NCI-H524 (cell line): ENCODE results near the gene RNASEH1.
"Not testable (repeated sequence)": the region's sequence is repeated elsewhere in the genome, so short reads cannot be mapped to it uniquely, and the experiment has no call there.

Experiments
- DNase-seq, 2 experiments: peaks; one replicate each; lab custom pipeline; 2025; lab: John Stamatoyannopoulos, UW

RNASEH1 gene

GRCh38 chr2:3518496-3519254, 39.5 kb downstream of the RNASEH1 start:
- DNase-seq: peak; percentile 97 to 100

- DNase-seq: no peak
Measured at GRCh38 chr2:3517948-3518495, 40.1 kb downstream of the RNASEH1 start.

- no peak for DNase-seq
Measured at GRCh38 chr2:3516831-3517230, 41.3 kb downstream of the RNASEH1 start.

DNA sequence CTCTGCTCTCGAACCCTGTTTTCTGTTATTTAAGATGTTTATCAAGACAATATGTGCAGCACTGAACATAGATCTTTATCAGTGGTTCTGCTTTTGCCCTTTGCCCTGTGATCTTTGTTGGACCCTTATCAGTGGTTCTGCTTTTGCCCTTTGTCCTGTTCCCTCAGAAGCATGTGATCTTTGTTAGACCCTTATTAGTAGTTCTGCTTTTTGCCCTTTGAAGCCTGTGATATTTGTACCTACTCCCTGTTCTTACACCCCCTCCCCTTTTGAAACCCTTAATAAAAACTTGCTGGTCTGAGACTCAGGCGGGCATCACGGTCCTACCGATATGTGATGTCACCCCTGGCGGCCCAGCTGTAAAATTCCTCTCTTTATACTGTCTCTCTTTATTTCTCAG, 42.7 kb downstream of the RNASEH1 start:
- DNase-seq: not testable (repeated sequence)

GRCh38 chr2:3513026-3513810, 44.9 kb downstream of the RNASEH1 start:
- DNase-seq: no peak

- no peak for DNase-seq
Measured at GRCh38 chr2:3512086-3512485, 46.0 kb downstream of the RNASEH1 start.

- DNase-seq: peak; percentile 18 to 65
Measured at GRCh38 chr2:3505771-3506170, 52.4 kb downstream of the RNASEH1 start.

DNA sequence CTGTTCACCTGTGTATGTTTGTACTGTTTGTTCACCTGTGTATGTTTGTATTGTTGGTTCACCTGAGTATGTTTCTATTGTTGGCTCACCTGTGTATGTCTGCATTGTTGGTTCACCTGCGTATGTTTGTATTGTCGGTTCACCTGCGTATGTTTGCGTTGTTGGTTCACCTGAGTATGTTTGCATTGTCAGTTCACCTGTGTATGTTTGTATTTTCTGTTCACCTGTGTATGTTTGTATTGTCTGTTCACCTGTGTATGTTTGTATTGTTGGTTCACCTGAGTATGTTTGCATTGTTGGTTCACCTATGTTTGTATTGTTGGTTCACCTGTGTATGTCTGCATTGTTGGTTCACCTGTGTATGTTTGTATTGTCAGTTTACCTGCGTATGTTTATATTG, 53.4 kb downstream of the RNASEH1 start:
- no peak for DNase-seq

- DNase-seq: no peak
Measured at GRCh38 chr2:3503483-3503882, 54.6 kb downstream of the RNASEH1 start.

- no peak for DNase-seq
Measured at GRCh38 chr2:3503046-3503445, 55.1 kb downstream of the RNASEH1 start.

DNA sequence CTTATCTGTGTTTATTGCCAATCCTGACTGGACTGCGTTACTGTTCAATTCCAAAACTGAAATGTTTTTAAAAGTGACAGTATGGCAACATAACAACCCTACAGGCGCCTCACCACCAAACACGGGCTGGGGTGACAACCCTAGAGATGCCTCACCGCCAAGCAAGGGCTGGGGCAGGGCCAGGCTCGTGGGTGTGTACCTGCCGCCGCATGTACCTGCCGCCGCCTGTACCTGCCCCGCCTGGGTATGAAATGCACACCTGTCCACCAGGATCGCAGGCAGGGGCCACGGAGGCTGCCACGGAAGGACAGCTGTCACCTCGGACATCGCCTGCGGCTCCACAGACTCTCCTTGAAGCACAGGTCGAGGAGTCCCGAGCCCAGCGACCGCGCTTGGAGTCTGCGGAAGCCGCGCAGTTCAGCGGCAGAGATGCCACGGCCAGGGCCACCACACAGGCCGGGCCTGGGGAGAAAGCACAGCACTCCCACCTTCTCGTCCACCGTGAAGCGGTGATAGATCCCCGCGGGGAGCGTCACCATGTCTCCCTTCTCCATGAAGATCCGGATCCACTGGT, 57.7 kb downstream of the RNASEH1 start:
- DNase-seq: no peak

GRCh38 chr2:3498783-3499394, 59.2 kb downstream of the RNASEH1 start:
- no peak for DNase-seq

GRCh38 chr2:3496708-3497080, 61.4 kb downstream of the RNASEH1 start:
- not testable (repeated sequence) for DNase-seq
